Measurements from ENCODE around the gene CXCR4. TPM values are rescaled to one million over a fixed set of nuclear protein-coding genes. Genes with fewer than 3 reads are reported as not detected.

CXCR4 gene
- total RNA-seq, 1 experiment from 2014 or later = 1.1 TPM

DNA sequence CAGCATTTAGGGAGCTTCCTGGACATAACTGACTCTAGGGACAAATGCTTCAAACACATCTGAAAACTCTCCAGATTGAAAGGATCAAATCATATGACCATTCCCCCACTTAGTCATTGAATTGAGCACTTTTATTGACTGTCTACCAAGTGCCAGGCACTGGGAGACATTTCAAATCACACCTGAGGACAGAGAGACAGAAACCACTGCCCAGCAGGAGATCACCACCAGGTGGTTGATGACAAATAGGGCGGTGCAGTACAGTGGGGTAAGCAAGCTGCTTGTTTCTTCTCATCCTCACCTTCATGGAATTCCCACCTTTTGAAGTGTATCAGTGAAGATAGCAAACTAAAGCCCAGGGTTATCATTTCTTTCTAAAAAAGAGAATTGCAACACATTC, 19.0 kb upstream of the CXCR4 start:
- BruUV-seq (replicated peaks) = no TSS peak
- no peaks in the 10 kb centered on the region for H3K9me2 ChIP-seq (ENCODE audit: insufficient read depth)
- peak overlapping the region; percentile 37 for H3K4me2 ChIP-seq
- DNase-seq = peak; percentile 18 to 88
- H3K79me2 ChIP-seq (ENCODE audit: low read depth) = no peaks in the 10 kb centered on the region
- H3K27ac ChIP-seq = peak overlapping the region; percentile 78
- peaks cover 26% of the 10 kb centered on the region for H3F3A ChIP-seq (ENCODE audit: insufficient read depth, low read depth)
- TF ChIP-seq, protein P1, sequence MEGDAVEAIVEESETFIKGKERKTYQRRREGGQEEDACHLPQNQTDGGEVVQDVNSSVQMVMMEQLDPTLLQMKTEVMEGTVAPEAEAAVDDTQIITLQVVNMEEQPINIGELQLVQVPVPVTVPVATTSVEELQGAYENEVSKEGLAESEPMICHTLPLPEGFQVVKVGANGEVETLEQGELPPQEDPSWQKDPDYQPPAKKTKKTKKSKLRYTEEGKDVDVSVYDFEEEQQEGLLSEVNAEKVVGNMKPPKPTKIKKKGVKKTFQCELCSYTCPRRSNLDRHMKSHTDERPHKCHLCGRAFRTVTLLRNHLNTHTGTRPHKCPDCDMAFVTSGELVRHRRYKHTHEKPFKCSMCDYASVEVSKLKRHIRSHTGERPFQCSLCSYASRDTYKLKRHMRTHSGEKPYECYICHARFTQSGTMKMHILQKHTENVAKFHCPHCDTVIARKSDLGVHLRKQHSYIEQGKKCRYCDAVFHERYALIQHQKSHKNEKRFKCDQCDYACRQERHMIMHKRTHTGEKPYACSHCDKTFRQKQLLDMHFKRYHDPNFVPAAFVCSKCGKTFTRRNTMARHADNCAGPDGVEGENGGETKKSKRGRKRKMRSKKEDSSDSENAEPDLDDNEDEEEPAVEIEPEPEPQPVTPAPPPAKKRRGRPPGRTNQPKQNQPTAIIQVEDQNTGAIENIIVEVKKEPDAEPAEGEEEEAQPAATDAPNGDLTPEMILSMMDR (conservative IDR thresholded peaks at IDR 0.05) = no peak
- no peak for TF ChIP-seq EZH2 (IDR thresholded peaks at IDR 0.05; ENCODE audit: low read depth)
- ChIA-PET POLR2A (ENCODE audit: unreplicated experiment) (interaction anchor here (0.6 kb wide), 1 partner anchor 1148 kb away, joined by 10 read pairs; no protein-coding TSS in a partner anchor), CTCF (no interaction called here)
- H2AFZ ChIP-seq = no peak overlapping the region
- H3K4me1 ChIP-seq (replicated peaks; ENCODE audit: insufficient read depth) = peaks cover 36% of the 10 kb centered on the region
- no peaks in the 10 kb centered on the region for H3K27me3 ChIP-seq (ENCODE audit: insufficient read depth, low read depth)
- no peaks in the 10 kb centered on the region for H4K20me1 ChIP-seq (ENCODE audit: insufficient read depth)
- H3K36me3 ChIP-seq (ENCODE audit: low read depth) = no peaks in the 10 kb centered on the region
- H3K4me3 ChIP-seq = no peak overlapping the region
- intact Hi-C loops (cut with micrococcal nuclease; ENCODE audit: unreplicated experiment) = no loop called here
- H3K9me3 ChIP-seq (ENCODE audit: insufficient read depth, low read depth) = no peaks in the 10 kb centered on the region

DNA sequence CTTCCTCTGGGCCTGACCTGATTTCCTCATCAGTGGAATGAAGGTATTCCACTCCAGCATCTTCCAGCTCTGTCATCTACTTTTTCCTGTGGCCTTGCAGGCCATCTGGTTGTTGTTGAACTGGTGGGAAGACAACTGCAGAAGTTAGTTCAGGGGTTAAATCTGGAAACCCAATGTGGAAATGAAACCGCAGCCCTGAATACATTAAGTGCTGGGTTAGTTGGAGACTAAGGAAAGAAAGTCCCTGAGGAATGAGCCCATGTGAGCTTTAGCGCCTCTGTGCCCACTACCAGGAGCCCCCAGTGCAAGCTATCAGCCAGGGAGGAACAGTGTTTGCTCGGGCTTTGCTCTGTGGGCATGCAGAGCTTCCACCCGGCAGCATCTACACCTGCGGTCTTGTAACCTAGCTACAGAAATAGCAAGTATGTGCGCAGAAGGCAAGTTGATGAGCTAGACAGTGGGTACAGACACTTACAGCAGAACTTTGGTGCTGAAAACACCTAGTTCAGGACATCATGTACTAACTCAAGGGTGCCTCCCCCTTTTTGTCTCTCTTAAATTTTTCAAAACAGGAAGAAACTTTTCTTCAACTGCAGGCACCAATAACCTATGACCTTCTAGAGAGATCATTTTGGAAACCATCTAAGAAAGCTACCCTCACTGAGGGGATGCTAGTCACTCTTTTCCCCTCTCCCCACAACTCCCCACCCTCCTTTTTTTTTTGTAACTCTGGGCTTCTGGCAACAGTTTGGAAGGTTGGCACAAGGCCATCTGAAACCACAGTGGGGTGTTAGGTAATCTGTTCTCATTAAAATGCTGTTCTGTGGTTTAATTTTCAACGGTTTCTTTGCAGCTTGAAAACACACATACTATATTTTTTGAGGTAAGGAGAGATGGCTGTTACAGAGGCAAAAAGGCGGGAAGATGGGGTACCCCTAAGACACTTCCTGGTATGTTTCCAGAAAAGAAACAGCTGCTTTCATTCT, 18.3 kb upstream of the CXCR4 start:
- intact Hi-C loops (cut with micrococcal nuclease; ENCODE audit: unreplicated experiment) = no loop called here
- Histone ChIP-seq H2AFZ (no peak overlapping the region), H3K9me2 (ENCODE audit: insufficient read depth) (no peaks in the 10 kb centered on the region)

GRCh38 chr2:136135462-136135861, 17.5 kb upstream of the CXCR4 start:
- Histone ChIP-seq H3F3A (ENCODE audit: insufficient read depth, low read depth) (peaks cover 26% of the 10 kb centered on the region), H3K79me2 (ENCODE audit: low read depth) (no peaks in the 10 kb centered on the region), H4K20me1 (ENCODE audit: insufficient read depth) (no peaks in the 10 kb centered on the region), H3K4me1 (replicated peaks; ENCODE audit: insufficient read depth) (peaks cover 42% of the 10 kb centered on the region), H3K4me2 (no peak overlapping the region), H3K4me3 (no peak overlapping the region), H3K9me2 (ENCODE audit: insufficient read depth) (no peaks in the 10 kb centered on the region), H2AFZ (no peak overlapping the region), H3K27me3 (ENCODE audit: insufficient read depth, low read depth) (no peaks in the 10 kb centered on the region), H3K27ac (no peak overlapping the region), H3K9me3 (ENCODE audit: insufficient read depth, low read depth) (no peaks in the 10 kb centered on the region), H3K36me3 (ENCODE audit: low read depth) (no peaks in the 10 kb centered on the region)
- BruUV-seq (replicated peaks) = no TSS peak
- TF ChIP-seq, protein P1 (conservative IDR thresholded peaks at IDR 0.05) = no peak
- no peak for TF ChIP-seq EZH2 (IDR thresholded peaks at IDR 0.05; ENCODE audit: low read depth)
- ChIA-PET POLR2A (ENCODE audit: unreplicated experiment) (no interaction called here), CTCF (no interaction called here)
- no peak for DNase-seq
- intact Hi-C loops (cut with micrococcal nuclease; ENCODE audit: unreplicated experiment) = no loop called here

More for the DNA sequence above, 18.3 kb upstream of the CXCR4 start:
- TF ChIP-seq, protein P1 (conservative IDR thresholded peaks at IDR 0.05) = no peak
- TF ChIP-seq EZH2 (IDR thresholded peaks at IDR 0.05; ENCODE audit: low read depth) = no peak
- peak overlapping the region; percentile 37 for H3K4me2 ChIP-seq
- peaks cover 36% of the 10 kb centered on the region for H3K4me1 ChIP-seq (replicated peaks; ENCODE audit: insufficient read depth)
- no peak overlapping the region for H3K4me3 ChIP-seq
- POLR2A ChIA-PET (ENCODE audit: unreplicated experiment) = interaction anchor here (0.6 kb wide), 1 partner anchor 1147 kb away, joined by 10 read pairs; no protein-coding TSS in a partner anchor
- BruUV-seq (replicated peaks) = no TSS peak
- CTCF ChIA-PET = no interaction called here
- no peaks in the 10 kb centered on the region for H3K27me3 ChIP-seq (ENCODE audit: insufficient read depth, low read depth)
- no peaks in the 10 kb centered on the region for H3K36me3 ChIP-seq (ENCODE audit: low read depth)
- peaks cover 26% of the 10 kb centered on the region for H3F3A ChIP-seq (ENCODE audit: insufficient read depth, low read depth)
- H3K9me3 ChIP-seq (ENCODE audit: insufficient read depth, low read depth) = no peaks in the 10 kb centered on the region
- H3K27ac ChIP-seq = peak overlapping the region; percentile 78
- H4K20me1 ChIP-seq (ENCODE audit: insufficient read depth) = no peaks in the 10 kb centered on the region
- no peaks in the 10 kb centered on the region for H3K79me2 ChIP-seq (ENCODE audit: low read depth)
- no peak for DNase-seq

Measured in PC-9 (cell line).